ENCODE measurements around the gene MRPS18C.
"Not testable (repeated sequence)": the region's sequence is repeated elsewhere in the genome, so short reads cannot be mapped to it uniquely, and the experiment has no call there.

MRPS18C gene

GRCh38 chr4:83486457-83487129, 30.7 kb downstream of the MRPS18C start:
- H3K4me3 ChIP-seq (replicated peaks; ENCODE audit: low read depth, low read length): no peak overlapping the region
- no peak for TF ChIP-seq CTCF (IDR thresholded peaks at IDR 0.05; ENCODE audit: insufficient read depth, low read length, poor library complexity, severe bottlenecking)
- H3K36me3 ChIP-seq (ENCODE audit: control insufficient read depth, insufficient read depth, low read length): no peaks in the 10 kb centered on the region
- no peak for DNase-seq (ENCODE audit: extremely low read depth, insufficient read length)
- H3K27me3 ChIP-seq (replicated peaks; ENCODE audit: control insufficient read depth, insufficient read depth, low read length): no peaks in the 10 kb centered on the region

- no peak for DNase-seq (ENCODE audit: extremely low read depth, insufficient read length)
- H3K4me3 ChIP-seq (replicated peaks; ENCODE audit: low read depth, low read length): no peak overlapping the region
- H3K36me3 ChIP-seq (ENCODE audit: control insufficient read depth, insufficient read depth, low read length): no peaks in the 10 kb centered on the region
- no peak for TF ChIP-seq CTCF (IDR thresholded peaks at IDR 0.05; ENCODE audit: insufficient read depth, low read length, poor library complexity, severe bottlenecking)
- no peaks in the 10 kb centered on the region for H3K27me3 ChIP-seq (replicated peaks; ENCODE audit: control insufficient read depth, insufficient read depth, low read length)
Measured at GRCh38 chr4:83489711-83490326, 34.0 kb downstream of the MRPS18C start.

GRCh38 chr4:83490876-83491450, 35.1 kb downstream of the MRPS18C start:
- no peak overlapping the region for H3K4me3 ChIP-seq (replicated peaks; ENCODE audit: low read depth, low read length)
- H3K27me3 ChIP-seq (replicated peaks; ENCODE audit: control insufficient read depth, insufficient read depth, low read length): no peaks in the 10 kb centered on the region
- TF ChIP-seq CTCF (IDR thresholded peaks at IDR 0.05; ENCODE audit: insufficient read depth, low read length, poor library complexity, severe bottlenecking): peak; percentile 91
- DNase-seq (ENCODE audit: extremely low read depth, insufficient read length): no peak
- no peaks in the 10 kb centered on the region for H3K36me3 ChIP-seq (ENCODE audit: control insufficient read depth, insufficient read depth, low read length)

- not testable (repeated sequence) for DNase-seq (ENCODE audit: extremely low read depth, insufficient read length); H3K27me3 ChIP-seq (replicated peaks; ENCODE audit: control insufficient read depth, insufficient read depth, low read length); H3K4me3 ChIP-seq (replicated peaks; ENCODE audit: low read depth, low read length); H3K36me3 ChIP-seq (ENCODE audit: control insufficient read depth, insufficient read depth, low read length)
Measured at GRCh38 chr4:83496085-83496917, 40.4 kb downstream of the MRPS18C start.

GRCh38 chr4:83498187-83498586, 42.3 kb downstream of the MRPS18C start:
- Histone ChIP-seq H3K36me3 (ENCODE audit: control insufficient read depth, insufficient read depth, low read length) (no peaks in the 10 kb centered on the region), H3K4me3 (replicated peaks; ENCODE audit: low read depth, low read length) (no peak overlapping the region), H3K27me3 (replicated peaks; ENCODE audit: control insufficient read depth, insufficient read depth, low read length) (no peaks in the 10 kb centered on the region)
- TF ChIP-seq CTCF (IDR thresholded peaks at IDR 0.05; ENCODE audit: insufficient read depth, low read length, poor library complexity, severe bottlenecking): no peak
- DNase-seq (ENCODE audit: extremely low read depth, insufficient read length): no peak

- not testable (repeated sequence) for H3K36me3 ChIP-seq (ENCODE audit: control insufficient read depth, insufficient read depth, low read length)
Measured at GRCh38 chr4:83501671-83502070, 45.8 kb downstream of the MRPS18C start.

More at GRCh38 chr4:83501671-83502070, 45.8 kb downstream of the MRPS18C start:
- H3K27me3 ChIP-seq (replicated peaks; ENCODE audit: control insufficient read depth, insufficient read depth, low read length); H3K4me3 ChIP-seq (replicated peaks; ENCODE audit: low read depth, low read length); DNase-seq (ENCODE audit: extremely low read depth, insufficient read length): not testable (repeated sequence)

Data from GM06990 (cell line).